Nephron (organoid): ENCODE results near the gene TMEM79.
"Not testable (repeated sequence)": the region's sequence is repeated elsewhere in the genome, so short reads cannot be mapped to it uniquely, and the experiment has no call there.

Experiments
- H3K27ac Mint-ChIP-seq, 3 experiments: 2 replicates each; pipeline ENCODE4 v1.8.0; 2020; ENCODE audit warnings: mixed read lengths in 3 of 3, mild to moderate bottlenecking in 2 of 3, moderate library complexity in 1 of 3
- H3K27me3 Mint-ChIP-seq: 2 replicates; pipeline ENCODE4 v1.8.0; 2021; ENCODE audit warnings: low read depth, mild to moderate bottlenecking, moderate library complexity, mixed read lengths
- H3K36me3 Mint-ChIP-seq: 2 replicates; pipeline ENCODE4 v1.8.0; 2020; ENCODE audit warnings: low read depth, mixed read lengths
- H3K4me1 Mint-ChIP-seq: 2 replicates; pipeline ENCODE4 v1.8.0; 2020; ENCODE audit warnings: mixed read lengths
- H3K4me3 Mint-ChIP-seq, 3 experiments: 2 replicates each; pipeline ENCODE4 v1.8.0; 2020; ENCODE audit warnings: mild to moderate bottlenecking in 3 of 3, mixed read lengths in 3 of 3, moderate library complexity in 2 of 3
- H3K9me3 Mint-ChIP-seq: 2 replicates; pipeline ENCODE4 v1.8.0; 2020; ENCODE audit warnings: mixed read lengths
- TF ChIP-seq, protein P1 (sequence below), 3 experiments: fragments of 200-600 bp; sonication (generic); IDR thresholded peaks; one replicate each; pipeline ENCODE4 v1.5.0; 2021; ENCODE audit warnings: antibody characterized with exemption in 3 of 3; ENCODE audit not compliant: unreplicated experiment in 3 of 3

Gene TMEM79

GRCh38 chr1:156316909-156317308, 32.8 kb downstream of the TMEM79 start:
- Mint-ChIP-seq H3K4me3 (no peak overlapping the region), H3K27ac (no peak overlapping the region), H3K4me1 (no peaks in the 10 kb centered on the region), H3K9me3 (no peaks in the 10 kb centered on the region), H3K36me3 (peaks cover 81% of the 10 kb centered on the region), H3K27me3 (no peaks in the 10 kb centered on the region)
- TF ChIP-seq, protein P1, sequence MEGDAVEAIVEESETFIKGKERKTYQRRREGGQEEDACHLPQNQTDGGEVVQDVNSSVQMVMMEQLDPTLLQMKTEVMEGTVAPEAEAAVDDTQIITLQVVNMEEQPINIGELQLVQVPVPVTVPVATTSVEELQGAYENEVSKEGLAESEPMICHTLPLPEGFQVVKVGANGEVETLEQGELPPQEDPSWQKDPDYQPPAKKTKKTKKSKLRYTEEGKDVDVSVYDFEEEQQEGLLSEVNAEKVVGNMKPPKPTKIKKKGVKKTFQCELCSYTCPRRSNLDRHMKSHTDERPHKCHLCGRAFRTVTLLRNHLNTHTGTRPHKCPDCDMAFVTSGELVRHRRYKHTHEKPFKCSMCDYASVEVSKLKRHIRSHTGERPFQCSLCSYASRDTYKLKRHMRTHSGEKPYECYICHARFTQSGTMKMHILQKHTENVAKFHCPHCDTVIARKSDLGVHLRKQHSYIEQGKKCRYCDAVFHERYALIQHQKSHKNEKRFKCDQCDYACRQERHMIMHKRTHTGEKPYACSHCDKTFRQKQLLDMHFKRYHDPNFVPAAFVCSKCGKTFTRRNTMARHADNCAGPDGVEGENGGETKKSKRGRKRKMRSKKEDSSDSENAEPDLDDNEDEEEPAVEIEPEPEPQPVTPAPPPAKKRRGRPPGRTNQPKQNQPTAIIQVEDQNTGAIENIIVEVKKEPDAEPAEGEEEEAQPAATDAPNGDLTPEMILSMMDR (IDR thresholded peaks at IDR 0.05; ENCODE audit: unreplicated experiment in 3 of 3) = no peak

GRCh38 chr1:156319664-156320063, 35.5 kb downstream of the TMEM79 start:
- Mint-ChIP-seq H3K9me3 (no peaks in the 10 kb centered on the region), H3K4me3 (no peak overlapping the region), H3K36me3 (peaks cover 68% of the 10 kb centered on the region), H3K27me3 (no peaks in the 10 kb centered on the region), H3K27ac (no peak overlapping the region), H3K4me1 (no peaks in the 10 kb centered on the region)
- TF ChIP-seq, protein P1 (IDR thresholded peaks at IDR 0.05; ENCODE audit: unreplicated experiment in 3 of 3) = peak; percentile 52 to 71 (median 63)

- no peak overlapping the region for H3K27ac Mint-ChIP-seq
- H3K4me1 Mint-ChIP-seq = no peaks in the 10 kb centered on the region
- no peaks in the 10 kb centered on the region for H3K27me3 Mint-ChIP-seq
- TF ChIP-seq, protein P1 (IDR thresholded peaks at IDR 0.05; ENCODE audit: unreplicated experiment in 3 of 3) = no peak
- no peaks in the 10 kb centered on the region for H3K9me3 Mint-ChIP-seq
- no peak overlapping the region for H3K4me3 Mint-ChIP-seq
- H3K36me3 Mint-ChIP-seq = peaks cover 68% of the 10 kb centered on the region
Measured at GRCh38 chr1:156320560-156320959, 36.4 kb downstream of the TMEM79 start.

DNA sequence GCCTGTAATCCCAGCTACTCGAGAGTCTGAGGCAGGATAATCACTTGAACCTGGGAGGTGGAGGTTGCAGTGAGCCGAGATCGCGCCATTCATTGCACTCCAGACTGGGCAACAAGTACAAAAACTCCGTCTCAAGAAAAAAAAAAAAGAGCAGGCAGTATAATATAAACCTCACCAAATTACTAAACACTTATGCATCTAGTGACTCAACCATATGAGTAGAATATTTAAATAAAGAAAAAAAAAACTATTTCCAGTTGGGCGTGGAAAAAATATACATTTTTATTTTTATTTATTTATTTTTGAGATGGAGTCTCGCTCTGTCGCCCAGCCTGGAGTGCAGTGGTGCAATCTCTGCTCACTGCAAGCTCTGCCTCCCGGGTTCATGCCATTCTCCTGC, 39.1 kb downstream of the TMEM79 start:
- H3K4me3 Mint-ChIP-seq, H3K27ac Mint-ChIP-seq, H3K9me3 Mint-ChIP-seq, H3K4me1 Mint-ChIP-seq, H3K27me3 Mint-ChIP-seq: not testable (repeated sequence)
- peaks cover 53% of the 10 kb centered on the region for H3K36me3 Mint-ChIP-seq

DNA sequence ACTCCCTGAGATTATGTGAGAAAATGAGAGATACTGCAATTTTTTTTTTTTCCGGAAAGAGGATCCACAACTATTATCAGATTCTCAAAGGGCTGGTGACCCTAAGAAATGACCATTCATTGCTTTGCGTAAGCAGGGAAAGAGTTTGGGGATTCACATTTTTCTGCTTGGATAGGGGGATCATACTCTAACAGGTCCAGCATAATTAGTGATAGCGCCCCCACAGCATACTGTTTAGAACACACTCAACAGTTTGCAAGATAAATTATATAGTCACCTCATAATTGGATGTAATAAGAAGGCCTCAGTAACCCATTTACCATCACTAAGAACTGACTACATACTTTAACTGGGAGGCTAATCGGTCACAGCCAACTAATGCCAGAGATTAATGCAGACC, 52.1 kb downstream of the TMEM79 start:
- H3K27ac Mint-ChIP-seq = peak overlapping the region in 2 of 3 experiments; percentile 79 to 93
- H3K4me3 Mint-ChIP-seq = peak overlapping the region; percentile 98 to 99 (median 98)
- no peaks in the 10 kb centered on the region for H3K9me3 Mint-ChIP-seq
- no peaks in the 10 kb centered on the region for H3K27me3 Mint-ChIP-seq
- TF ChIP-seq, protein P1 (IDR thresholded peaks at IDR 0.05; ENCODE audit: unreplicated experiment in 3 of 3) = no peak
- H3K36me3 Mint-ChIP-seq = peaks cover 43% of the 10 kb centered on the region
- H3K4me1 Mint-ChIP-seq = peaks cover 23% of the 10 kb centered on the region

GRCh38 chr1:156337052-156337887, 53.1 kb downstream of the TMEM79 start:
- H3K27me3 Mint-ChIP-seq = no peaks in the 10 kb centered on the region
- H3K4me1 Mint-ChIP-seq = peaks cover 23% of the 10 kb centered on the region
- H3K4me3 Mint-ChIP-seq = peak overlapping the region; percentile 98 to 99 (median 98)
- H3K9me3 Mint-ChIP-seq = no peaks in the 10 kb centered on the region
- H3K36me3 Mint-ChIP-seq = peaks cover 33% of the 10 kb centered on the region
- peak overlapping the region; percentile 84 to 97 (median 93) for H3K27ac Mint-ChIP-seq
- TF ChIP-seq, protein P1 (IDR thresholded peaks at IDR 0.05; ENCODE audit: unreplicated experiment in 3 of 3) = no peak
